ENCODE results near the gene DLGAP1. TPM values are rescaled to one million over a fixed set of nuclear protein-coding genes. Genes with fewer than 3 reads are reported as not detected.

Gene DLGAP1
- total and polyA plus RNA-seq, 2 of the 13 experiments (the other 11 are each of a cell fraction or from before 2014, with no cell fraction given), result 0.01 TPM; not detected in 1

DNA sequence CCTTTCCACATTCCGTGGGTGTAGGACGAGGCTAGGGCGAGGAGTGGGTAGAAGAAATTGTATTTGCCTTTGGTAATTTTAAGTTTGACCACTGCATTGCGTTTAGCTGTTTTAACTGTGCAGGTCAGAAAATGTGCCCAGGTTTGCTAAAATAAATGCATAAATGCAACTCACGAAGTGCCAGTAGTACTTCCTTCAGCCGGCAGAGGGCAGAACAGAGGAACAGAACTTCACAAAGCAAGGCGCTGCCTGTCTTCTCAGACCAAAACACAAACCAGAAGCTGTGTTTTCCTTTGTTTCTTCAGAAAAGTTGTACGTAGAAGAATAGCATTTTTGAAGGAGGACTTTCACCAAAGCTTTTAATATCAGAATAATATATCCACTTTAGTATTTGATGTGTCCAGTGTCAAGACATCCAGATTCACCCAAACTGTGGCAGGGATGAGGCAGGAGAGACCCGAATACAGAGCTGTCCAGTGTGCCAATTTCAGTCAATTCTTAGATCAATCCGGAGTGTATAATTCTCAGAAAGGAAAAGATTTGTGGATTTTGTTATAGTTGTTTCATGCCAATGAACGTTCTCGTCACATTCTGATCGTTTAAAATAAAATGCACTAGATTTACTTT lies 348.6 kb downstream of the DLGAP1 start (continued):
- TF ChIP-seq ZHX2 (IDR thresholded peaks at IDR 0.05; ENCODE audit: low read depth) (no peak), ZHX2 (CRISPR knock-in tag; IDR thresholded peaks at IDR 0.05; ENCODE audit: borderline replicate concordance) (no peak), SAFB2 (CRISPR knock-in tag; IDR thresholded peaks at IDR 0.05; ENCODE audit: borderline replicate concordance, low read depth) (no peak), SMC3 (IDR thresholded peaks at IDR 0.05; ENCODE audit: low read length) (peak; percentile 89), MXD4 (CRISPR knock-in tag; IDR thresholded peaks at IDR 0.05) (no peak), CBFB (CRISPR knock-in tag; IDR thresholded peaks at IDR 0.05) (no peak), ZNF713 (CRISPR knock-in tag; IDR thresholded peaks at IDR 0.05) (no peak), GABPB1 (CRISPR knock-in tag; IDR thresholded peaks at IDR 0.05) (no peak), ZNF704 (CRISPR knock-in tag; IDR thresholded peaks at IDR 0.05; ENCODE audit: borderline replicate concordance) (no peak), NFIB (CRISPR knock-in tag; IDR thresholded peaks at IDR 0.05; ENCODE audit: borderline replicate concordance) (no peak), KDM2A (CRISPR knock-in tag; IDR thresholded peaks at IDR 0.05; ENCODE audit: borderline replicate concordance, low read depth) (no peak), TOE1 (CRISPR knock-in tag; IDR thresholded peaks at IDR 0.05) (no peak), MAFK (conservative IDR thresholded peaks at IDR 0.05 in 1 of 2, IDR thresholded peaks at IDR 0.05 in 1 of 2; ENCODE audit: low read length in 2 of 2) (0 out of 4 replicates have a peak, but pooled peaks of 1 of the 2 experiments have one; percentile 11), STAG1 (CRISPR knock-in tag; IDR thresholded peaks at IDR 0.05) (peak; percentile 66), ZSCAN22 (CRISPR knock-in tag; IDR thresholded peaks at IDR 0.05) (no peak), HNRNPLL (IDR thresholded peaks at IDR 0.05; ENCODE audit: low read depth, low read length, poor library complexity, severe bottlenecking) (no peak), HOXA3 (CRISPR knock-in tag; IDR thresholded peaks at IDR 0.05) (no peak), REPIN1 (CRISPR knock-in tag; IDR thresholded peaks at IDR 0.05; ENCODE audit: borderline replicate concordance, low read depth) (no peak)
- TF ChIP-seq, protein P1, sequence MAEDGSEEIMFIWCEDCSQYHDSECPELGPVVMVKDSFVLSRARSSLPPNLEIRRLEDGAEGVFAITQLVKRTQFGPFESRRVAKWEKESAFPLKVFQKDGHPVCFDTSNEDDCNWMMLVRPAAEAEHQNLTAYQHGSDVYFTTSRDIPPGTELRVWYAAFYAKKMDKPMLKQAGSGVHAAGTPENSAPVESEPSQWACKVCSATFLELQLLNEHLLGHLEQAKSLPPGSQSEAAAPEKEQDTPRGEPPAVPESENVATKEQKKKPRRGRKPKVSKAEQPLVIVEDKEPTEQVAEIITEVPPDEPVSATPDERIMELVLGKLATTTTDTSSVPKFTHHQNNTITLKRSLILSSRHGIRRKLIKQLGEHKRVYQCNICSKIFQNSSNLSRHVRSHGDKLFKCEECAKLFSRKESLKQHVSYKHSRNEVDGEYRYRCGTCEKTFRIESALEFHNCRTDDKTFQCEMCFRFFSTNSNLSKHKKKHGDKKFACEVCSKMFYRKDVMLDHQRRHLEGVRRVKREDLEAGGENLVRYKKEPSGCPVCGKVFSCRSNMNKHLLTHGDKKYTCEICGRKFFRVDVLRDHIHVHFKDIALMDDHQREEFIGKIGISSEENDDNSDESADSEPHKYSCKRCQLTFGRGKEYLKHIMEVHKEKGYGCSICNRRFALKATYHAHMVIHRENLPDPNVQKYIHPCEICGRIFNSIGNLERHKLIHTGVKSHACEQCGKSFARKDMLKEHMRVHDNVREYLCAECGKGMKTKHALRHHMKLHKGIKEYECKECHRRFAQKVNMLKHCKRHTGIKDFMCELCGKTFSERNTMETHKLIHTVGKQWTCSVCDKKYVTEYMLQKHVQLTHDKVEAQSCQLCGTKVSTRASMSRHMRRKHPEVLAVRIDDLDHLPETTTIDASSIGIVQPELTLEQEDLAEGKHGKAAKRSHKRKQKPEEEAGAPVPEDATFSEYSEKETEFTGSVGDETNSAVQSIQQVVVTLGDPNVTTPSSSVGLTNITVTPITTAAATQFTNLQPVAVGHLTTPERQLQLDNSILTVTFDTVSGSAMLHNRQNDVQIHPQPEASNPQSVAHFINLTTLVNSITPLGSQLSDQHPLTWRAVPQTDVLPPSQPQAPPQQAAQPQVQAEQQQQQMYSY (CRISPR knock-in tag; IDR thresholded peaks at IDR 0.05), result no peak

All from HepG2 (cell line).